SK-N-SH (cell line): ENCODE results near the gene OAS2. TPM values are rescaled to one million over a fixed set of nuclear protein-coding genes. Genes with fewer than 3 reads are reported as not detected.

Experiments
- CTCF ChIA-PET: fragments of 300-600, 350-600 bp; formaldehyde crosslinking; extraction: SDS; loops from one replicate; lab custom pipeline; 2021; lab: Yijun Ruan, JAX
- POLR2A ChIA-PET: fragments of 350-600 bp; sonication (Branson Sonifier 250); formaldehyde crosslinking; extraction: SDS; loops from one replicate; lab custom pipeline; 2020; ENCODE audit warnings: antibody characterized with exemption, inconsistent platforms; lab: Yijun Ruan, JAX
- DNase-seq: peaks from one replicate; pipeline ENCODE4 v3.0.0; 2012
- H2AFZ ChIP-seq: fragments of 200-600 bp; sonication (generic); 2 replicates; pipeline ENCODE4 v1.8.1; 2016; ENCODE audit warnings: antibody characterized with exemption, mild to moderate bottlenecking, low read depth
- H3F3A ChIP-seq: fragments of 200-600 bp; sonication (generic); replicated peaks from 2 replicates; pipeline ENCODE3; 2016; ENCODE audit warnings: antibody characterized with exemption, mild to moderate bottlenecking; ENCODE audit not compliant: insufficient read depth
- H3K27ac ChIP-seq, 2 experiments: fragments of 200-500 bp in 1 of 2; fragments of 200-600 bp in 1 of 2; sonication (Bioruptor generic) in 1 of 2; sonication (generic), shearing (Covaris generic) in 1 of 2; 2 replicates each; pipeline versions ENCODE4 v1.5.1 to v1.6.1; 2014 to 2016; ENCODE audit warnings: low read depth in 2 of 2, inconsistent platforms in 1 of 2, low read length in 1 of 2, mild to moderate bottlenecking in 1 of 2, mixed read lengths in 1 of 2
- H3K27me3 ChIP-seq: fragments of 200-600 bp; sonication (generic), shearing (Covaris generic); 2 replicates; pipeline ENCODE4 v1.6.1; 2016; ENCODE audit warnings: mixed run types; ENCODE audit not compliant: insufficient read depth
- H3K36me3 ChIP-seq, 2 experiments: fragments of 200-500 bp in 1 of 2; fragments of 200-600 bp in 1 of 2; sonication (Bioruptor generic) in 1 of 2; sonication (generic) in 1 of 2; replicated peaks in 1 of 2; 2 replicates each; pipeline versions ENCODE3 to v1.5.1; 2014 to 2016; ENCODE audit warnings: low read length in 1 of 2, mild to moderate bottlenecking in 1 of 2; ENCODE audit not compliant: insufficient read depth in 2 of 2, control insufficient read depth in 1 of 2
- H3K4me1 ChIP-seq, 2 experiments: fragments of 200-500 bp in 1 of 2; fragments of 200-600 bp in 1 of 2; sonication (Bioruptor generic) in 1 of 2; sonication (generic), shearing (Covaris generic) in 1 of 2; 2 replicates each; pipeline versions ENCODE4 v1.5.1 to v1.6.1; 2014 to 2016; ENCODE audit warnings: low read depth in 1 of 2, low read length in 1 of 2, mixed run types in 1 of 2; ENCODE audit not compliant: insufficient read depth in 2 of 2, control insufficient read depth in 1 of 2
- H3K4me2 ChIP-seq: fragments of 200-600 bp; sonication (generic), shearing (Covaris generic); 2 replicates; pipeline ENCODE4 v1.6.1; 2017; ENCODE audit warnings: mixed run types
- H3K4me3 ChIP-seq, 2 experiments: fragments of 200-500 bp in 1 of 2; fragments of 200-600 bp in 1 of 2; sonication (Bioruptor generic) in 1 of 2; sonication (generic), shearing (Covaris generic) in 1 of 2; 2 replicates each; pipeline versions ENCODE4 v1.5.1 to v1.8.1; 2014 to 2016; ENCODE audit warnings: low read depth in 2 of 2, inconsistent platforms in 1 of 2, low read length in 1 of 2, mild to moderate bottlenecking in 1 of 2, mixed read lengths in 1 of 2, moderate library complexity in 1 of 2
- H3K79me2 ChIP-seq: fragments of 200-600 bp; sonication (generic); 2 replicates; pipeline ENCODE4 v1.8.1; 2017; ENCODE audit warnings: mild to moderate bottlenecking; ENCODE audit not compliant: insufficient read depth
- H3K9ac ChIP-seq: fragments of 200-600 bp; sonication (generic); 2 replicates; pipeline ENCODE4 v1.6.1; 2017; ENCODE audit warnings: mixed run types
- H3K9me2 ChIP-seq: fragments of 200-600 bp; sonication (generic); 2 replicates; pipeline ENCODE4 v1.6.1; 2017; ENCODE audit warnings: mixed run types
- H3K9me3 ChIP-seq: fragments of 200-600 bp; sonication (generic); 2 replicates; pipeline ENCODE4 v1.6.1; 2017; ENCODE audit warnings: mixed run types, mild to moderate bottlenecking, moderate library complexity
- H4K20me1 ChIP-seq: fragments of 200-600 bp; sonication (generic); 2 replicates; pipeline ENCODE4 v1.6.1; 2017; ENCODE audit warnings: mild to moderate bottlenecking, mixed run types; ENCODE audit not compliant: insufficient read depth
- EP300 ChIP-seq, 2 experiments: IDR thresholded peaks; 2 replicates each; pipeline versions ENCODE4 v1.4.0 to v1.6.1; 2012; ENCODE audit warnings: borderline replicate concordance in 1 of 2, low read depth in 1 of 2, low read length in 1 of 2
- EZH2phosphoT487 ChIP-seq: fragments of 200-600 bp; sonication (generic); IDR thresholded peaks from 2 replicates; pipeline ENCODE4 v1.6.1; 2017; ENCODE audit warnings: low read depth, mixed run types, mild to moderate bottlenecking, antibody characterized with exemption, moderate library complexity, borderline replicate concordance
- FOSL2 ChIP-seq: IDR thresholded peaks from 2 replicates; pipeline ENCODE4 v1.4.0; 2012; ENCODE audit warnings: low read depth, mild to moderate bottlenecking, moderate library complexity, borderline replicate concordance
- FOXJ3 ChIP-seq: sonication (generic); formaldehyde crosslinking; IDR thresholded peaks from 2 replicates; pipeline ENCODE4 v1.5.1; 2020; ENCODE audit warnings: mild to moderate bottlenecking, missing genetic modification reagents
- FOXM1 ChIP-seq: IDR thresholded peaks from 2 replicates; pipeline ENCODE4 v1.4.0; 2012; ENCODE audit warnings: low read depth, mild to moderate bottlenecking
- GABPA ChIP-seq: IDR thresholded peaks from 2 replicates; pipeline ENCODE4 v1.4.0; 2012; ENCODE audit warnings: low read depth, mild to moderate bottlenecking
- MEF2A ChIP-seq: IDR thresholded peaks from 2 replicates; pipeline ENCODE4 v1.4.0; 2012; ENCODE audit warnings: low read depth, borderline replicate concordance
- MXI1 ChIP-seq: IDR thresholded peaks from 2 replicates; pipeline ENCODE4 v1.6.1; 2012; ENCODE audit warnings: mild to moderate bottlenecking, low read depth, low read length, improper control_type of control experiment
- NFIC ChIP-seq: IDR thresholded peaks from 2 replicates; pipeline ENCODE4 v1.4.0; 2012; ENCODE audit warnings: borderline replicate concordance
- PBX3 ChIP-seq: IDR thresholded peaks from 2 replicates; pipeline ENCODE4; 2012
- POLR2AphosphoS5 ChIP-seq: IDR thresholded peaks from 2 replicates; pipeline ENCODE4 v1.6.1; 2012; ENCODE audit warnings: low read depth, low read length
- RAD21 ChIP-seq: IDR thresholded peaks from 2 replicates; pipeline ENCODE4 v1.6.1; 2012; ENCODE audit warnings: mild to moderate bottlenecking, low read length
- RFX5 ChIP-seq: IDR thresholded peaks from 2 replicates; pipeline ENCODE4 v1.6.1; 2012; ENCODE audit warnings: mild to moderate bottlenecking, improper control_type of control experiment, low read length
- RXRA ChIP-seq: IDR thresholded peaks from 2 replicates; pipeline ENCODE4 v1.4.0; 2012; ENCODE audit warnings: low read depth, mild to moderate bottlenecking, borderline replicate concordance
- SMC3 ChIP-seq: IDR thresholded peaks from 2 replicates; pipeline ENCODE4 v1.6.1; 2012; ENCODE audit warnings: low read depth, low read length, improper control_type of control experiment
- TCF12 ChIP-seq: IDR thresholded peaks from 2 replicates; pipeline ENCODE4 v1.4.0; 2012
- TEAD4 ChIP-seq: IDR thresholded peaks from 2 replicates; pipeline ENCODE4 v1.4.0; 2012; ENCODE audit warnings: mild to moderate bottlenecking, borderline replicate concordance; ENCODE audit not compliant: insufficient read depth
- USF1 ChIP-seq: IDR thresholded peaks from 2 replicates; pipeline ENCODE4 v1.4.0; 2012; ENCODE audit warnings: low read depth, borderline replicate concordance
- YY1 ChIP-seq: IDR thresholded peaks from 2 replicates; pipeline ENCODE4 v1.4.0; 2012; ENCODE audit warnings: low read depth, mild to moderate bottlenecking
- ZBTB33 ChIP-seq: IDR thresholded peaks from 2 replicates; pipeline ENCODE4 v1.4.0; 2012; ENCODE audit warnings: low read depth, borderline replicate concordance
- WGBS: methylation state at CpG from one replicate; pipeline ENCODE4 v1.1.6; 2017; ENCODE audit warnings: low lambda C conversion rate; 5-methylcytosine and 5-hydroxymethylcytosine counted together
- polyA plus RNA-seq, 3 experiments: library from polyadenylated mRNA; depleted of rRNA; stranded (reverse); fragments of >200 nt; gene quantifications; 2 replicates each; pipeline ENCODE4 v1.2.3, GENCODE V29; 2012

OAS2 gene
- polyA plus RNA-seq, 1 of the 3 experiments (the other 2 are of a cell fraction) = not detected

DNA sequence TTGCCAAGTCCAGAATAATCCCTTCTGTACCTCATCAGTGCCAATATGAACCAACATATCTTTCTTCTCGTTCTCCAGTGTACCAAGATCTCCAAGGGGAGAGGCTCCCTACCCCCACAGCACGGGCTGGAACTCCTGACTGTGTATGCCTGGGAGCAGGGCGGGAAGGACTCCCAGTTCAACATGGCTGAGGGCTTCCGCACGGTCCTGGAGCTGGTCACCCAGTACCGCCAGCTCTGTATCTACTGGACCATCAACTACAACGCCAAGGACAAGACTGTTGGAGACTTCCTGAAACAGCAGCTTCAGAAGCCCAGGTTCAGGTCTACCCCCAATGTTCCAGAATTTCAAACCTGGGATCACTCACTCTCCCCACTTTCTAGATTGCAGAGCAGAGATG is 10.5 kb upstream of the OAS2 start (continued):
- no peak for TF ChIP-seq RAD21
- TF ChIP-seq TCF12 = no peak
- no peak for TF ChIP-seq USF1
- TF ChIP-seq RFX5 = no peak
- no peak for TF ChIP-seq POLR2AphosphoS5
- TF ChIP-seq NFIC = no peak
- no peak for TF ChIP-seq TEAD4

DNA sequence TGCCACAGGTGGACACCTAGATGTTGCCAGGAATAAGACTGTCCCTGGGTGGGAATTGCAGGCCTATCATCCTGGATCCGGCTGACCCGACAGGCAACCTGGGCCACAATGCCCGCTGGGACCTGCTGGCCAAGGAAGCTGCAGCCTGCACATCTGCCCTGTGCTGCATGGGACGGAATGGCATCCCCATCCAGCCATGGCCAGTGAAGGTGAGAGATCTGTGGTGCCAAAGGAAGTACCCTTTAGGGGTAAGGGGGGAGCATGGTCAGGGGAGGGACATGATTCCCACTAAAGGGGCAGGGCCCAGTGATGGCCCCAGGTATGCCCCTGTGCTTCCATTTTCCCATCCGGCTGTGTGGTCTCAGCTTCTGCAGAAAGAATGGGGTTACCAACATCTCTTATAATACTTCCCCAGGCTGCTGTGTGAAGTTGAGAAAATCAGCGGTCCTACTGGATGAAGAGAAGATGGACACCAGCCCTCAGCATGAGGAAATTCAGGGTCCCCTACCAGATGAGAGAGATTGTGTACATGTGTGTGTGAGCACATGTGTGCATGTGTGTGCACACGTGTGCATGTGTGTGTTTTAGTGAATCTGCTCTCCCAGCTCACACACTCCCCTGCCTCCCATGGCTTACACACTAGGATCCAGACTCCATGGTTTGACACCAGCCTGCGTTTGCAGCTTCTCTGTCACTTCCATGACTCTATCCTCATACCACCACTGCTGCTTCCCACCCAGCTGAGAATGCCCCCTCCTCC is 8.6 kb upstream of the OAS2 start:
- no peak overlapping the region for H2AFZ ChIP-seq
- no peaks in the 10 kb centered on the region for H3F3A ChIP-seq
- no peaks in the 10 kb centered on the region for H3K9me3 ChIP-seq
- WGBS = 63% methylated on average over 8 of the region's 8 CpGs
- no peaks in the 10 kb centered on the region for H3K36me3 ChIP-seq
- POLR2A ChIA-PET = interaction anchor here (0.6 kb wide), 1 partner anchor 178 kb away, joined by 3 read pairs; the partner anchor contains the start of gene RPH3A
- CTCF ChIA-PET = interaction anchor here (1.4 kb wide), 1 partner anchor 29 kb away, joined by 3 read pairs; no protein-coding TSS in a partner anchor
- H3K4me1 ChIP-seq = peaks cover 0 to 22% of the 10 kb centered on the region in 2 experiments; a peak in 1 of 4 replicates
- H3K9me2 ChIP-seq = no peaks in the 10 kb centered on the region
- DNase-seq = no peak
- no peak overlapping the region for H3K9ac ChIP-seq
- H3K27me3 ChIP-seq = no peaks in the 10 kb centered on the region
- H3K27ac ChIP-seq = no peak overlapping the region
- no peak overlapping the region for H3K4me3 ChIP-seq
- H4K20me1 ChIP-seq = no peaks in the 10 kb centered on the region
- H3K4me2 ChIP-seq = no peak overlapping the region
- no peaks in the 10 kb centered on the region for H3K79me2 ChIP-seq
- TF ChIP-seq ZBTB33 (no peak), MXI1 (no peak), RXRA (no peak), GABPA (no peak), FOXM1 (no peak), EZH2phosphoT487 (no peak), EP300 (IDR thresholded peaks at IDR 0.05; ENCODE audit: borderline replicate concordance in 1 of 2, low read depth in 1 of 2, low read length in 1 of 2) (no peak), RFX5 (no peak), YY1 (no peak), FOSL2 (no peak), FOXJ3 (no peak), USF1 (no peak), PBX3 (no peak), TEAD4 (no peak), MEF2A (no peak), SMC3 (no peak)
